OCI-LY3 (cell line): ENCODE results near the gene BAD.

Experiments
- CTCF ChIP-seq: fragments of 200-600, 300-600 bp; sonication (generic); IDR thresholded peaks from 2 replicates; pipeline ENCODE4 v1.5.1; 2014; ENCODE audit warnings: antibody characterized with exemption, low read length, low read depth
- EZH2phosphoT487 ChIP-seq: fragments of 200-600 bp; shearing (Covaris generic); IDR thresholded peaks from 2 replicates; pipeline ENCODE4 v1.6.1; 2018; ENCODE audit warnings: antibody characterized with exemption, mixed run types, low read depth

- TF ChIP-seq CTCF (no peak), EZH2phosphoT487 (no peak)
These were observed 39.1 kb downstream of the BAD start for GRCh38 chr11:64245401-64245796.
